ENCODE data around the gene LPP. TPM values are rescaled to one million over a fixed set of nuclear protein-coding genes. Genes with fewer than 3 reads are reported as not detected.
A peak's percentile ranks its signal among the peaks of the same experiment; 100 is the strongest.

The LPP gene
- total RNA-seq, 1 experiment from 2014 or later: 20.4 TPM

DNA sequence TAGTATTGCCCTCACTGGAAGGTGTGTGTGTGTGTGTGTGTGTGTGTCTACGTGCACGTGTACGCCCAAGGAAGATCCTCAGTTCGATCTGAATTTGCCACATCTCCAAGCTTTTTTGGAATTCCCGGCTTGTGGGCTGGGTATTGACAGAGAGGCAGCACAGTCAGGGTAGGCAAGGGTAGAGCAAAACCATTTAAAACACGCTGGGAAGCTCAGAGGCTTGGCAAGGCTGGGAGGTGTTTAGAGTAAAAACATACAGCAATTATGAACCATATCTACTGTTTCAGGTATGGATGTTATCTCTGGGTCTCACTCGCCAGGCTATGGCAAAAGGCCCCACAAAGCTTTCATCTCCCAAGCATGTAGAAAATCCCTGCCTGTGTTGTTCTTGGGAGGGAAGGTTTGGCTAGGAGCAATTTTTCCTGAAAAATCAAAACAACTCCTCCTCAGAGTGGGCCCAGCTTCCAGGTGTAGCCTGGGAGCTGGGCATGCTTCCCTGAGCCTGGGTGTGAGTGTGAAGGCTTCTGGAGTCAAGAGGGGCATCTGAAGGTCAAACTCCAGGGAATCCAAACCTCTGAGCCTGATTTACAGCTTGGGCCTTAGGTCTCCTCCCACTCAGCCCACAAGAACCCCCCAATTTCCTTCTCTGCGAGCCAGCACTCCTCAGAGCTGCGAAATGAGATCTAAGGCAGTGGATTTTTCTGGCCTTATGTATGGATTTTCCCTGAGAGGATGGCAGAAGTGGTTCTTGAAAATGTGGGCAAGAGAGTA, 773.0 kb downstream of the LPP start:
- Histone ChIP-seq H3K4me2 (ENCODE audit: low read length) (no peak overlapping the region), H3F3A (ENCODE audit: low read length, unreplicated experiment) (no peaks in the 10 kb centered on the region), H3K27ac (ENCODE audit: low read length) (no peak overlapping the region), H4K20me1 (ENCODE audit: low read length) (no peaks in the 10 kb centered on the region), H2AFZ (ENCODE audit: low read length) (no peak overlapping the region), H3K9me3 (ENCODE audit: low read length) (no peaks in the 10 kb centered on the region), H3K79me2 (ENCODE audit: low read length) (no peaks in the 10 kb centered on the region), H3K9ac (ENCODE audit: low read length) (no peak overlapping the region), H3K9me2 (replicated peaks; ENCODE audit: low read length) (no peaks in the 10 kb centered on the region), H3K4me3 (ENCODE audit: low read length) (no peak overlapping the region), H3K4me1 (ENCODE audit: insufficient read depth, low read length) (no peaks in the 10 kb centered on the region), H3K36me3 (ENCODE audit: low read depth, low read length) (no peaks in the 10 kb centered on the region), H3K27me3 (ENCODE audit: low read length) (no peaks in the 10 kb centered on the region)
- intact Hi-C loops (cut with micrococcal nuclease): no loop called here
- no TSS peak for BruUV-seq (replicated peaks)
- no peak for ATAC-seq
- DNase-seq: no peak
- TF ChIP-seq, protein P1, sequence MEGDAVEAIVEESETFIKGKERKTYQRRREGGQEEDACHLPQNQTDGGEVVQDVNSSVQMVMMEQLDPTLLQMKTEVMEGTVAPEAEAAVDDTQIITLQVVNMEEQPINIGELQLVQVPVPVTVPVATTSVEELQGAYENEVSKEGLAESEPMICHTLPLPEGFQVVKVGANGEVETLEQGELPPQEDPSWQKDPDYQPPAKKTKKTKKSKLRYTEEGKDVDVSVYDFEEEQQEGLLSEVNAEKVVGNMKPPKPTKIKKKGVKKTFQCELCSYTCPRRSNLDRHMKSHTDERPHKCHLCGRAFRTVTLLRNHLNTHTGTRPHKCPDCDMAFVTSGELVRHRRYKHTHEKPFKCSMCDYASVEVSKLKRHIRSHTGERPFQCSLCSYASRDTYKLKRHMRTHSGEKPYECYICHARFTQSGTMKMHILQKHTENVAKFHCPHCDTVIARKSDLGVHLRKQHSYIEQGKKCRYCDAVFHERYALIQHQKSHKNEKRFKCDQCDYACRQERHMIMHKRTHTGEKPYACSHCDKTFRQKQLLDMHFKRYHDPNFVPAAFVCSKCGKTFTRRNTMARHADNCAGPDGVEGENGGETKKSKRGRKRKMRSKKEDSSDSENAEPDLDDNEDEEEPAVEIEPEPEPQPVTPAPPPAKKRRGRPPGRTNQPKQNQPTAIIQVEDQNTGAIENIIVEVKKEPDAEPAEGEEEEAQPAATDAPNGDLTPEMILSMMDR (conservative IDR thresholded peaks at IDR 0.05; ENCODE audit: low read depth, low read length): no peak
- TF ChIP-seq EZH2 (IDR thresholded peaks at IDR 0.05; ENCODE audit: low read length, unreplicated experiment) (no peak), EZH2phosphoT487 (IDR thresholded peaks at IDR 0.05; ENCODE audit: borderline replicate concordance, low read length) (no peak)
- CTCF ChIA-PET: no interaction called here
- POLR2A ChIA-PET (ENCODE audit: unreplicated experiment): no interaction called here

DNA sequence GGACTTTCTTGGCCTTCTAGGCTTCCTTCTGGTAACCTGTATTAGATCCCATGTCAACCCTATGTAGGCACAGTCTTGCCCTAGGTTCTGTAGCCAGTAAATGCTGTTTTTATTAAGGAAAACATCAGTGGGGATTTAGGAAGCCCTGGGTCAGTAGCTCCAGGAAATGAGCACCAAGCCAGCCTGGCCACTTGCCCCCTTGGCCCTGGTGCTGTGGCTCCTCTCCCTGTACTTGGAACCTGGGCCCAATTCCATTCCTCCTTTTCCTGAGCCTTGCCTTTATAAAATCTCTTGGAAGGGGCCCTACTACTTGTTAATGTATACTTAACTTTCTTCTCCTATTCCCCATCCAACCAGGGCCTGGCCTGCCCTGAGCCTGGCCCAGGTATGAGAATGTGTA, 774.0 kb downstream of the LPP start:
- POLR2A ChIA-PET (ENCODE audit: unreplicated experiment): no interaction called here
- Histone ChIP-seq H3K27ac (ENCODE audit: low read length) (no peak overlapping the region), H3K36me3 (ENCODE audit: low read depth, low read length) (no peaks in the 10 kb centered on the region), H3K9me3 (ENCODE audit: low read length) (no peaks in the 10 kb centered on the region), H3K4me1 (ENCODE audit: insufficient read depth, low read length) (no peaks in the 10 kb centered on the region), H2AFZ (ENCODE audit: low read length) (no peak overlapping the region), H3K4me2 (ENCODE audit: low read length) (no peak overlapping the region), H3K79me2 (ENCODE audit: low read length) (no peaks in the 10 kb centered on the region), H3K9ac (ENCODE audit: low read length) (no peak overlapping the region), H3K9me2 (replicated peaks; ENCODE audit: low read length) (no peaks in the 10 kb centered on the region), H4K20me1 (ENCODE audit: low read length) (no peaks in the 10 kb centered on the region), H3K27me3 (ENCODE audit: low read length) (no peaks in the 10 kb centered on the region), H3F3A (ENCODE audit: low read length, unreplicated experiment) (no peaks in the 10 kb centered on the region), H3K4me3 (ENCODE audit: low read length) (no peak overlapping the region)
- DNase-seq (no peak), ATAC-seq (no peak)
- TF ChIP-seq, protein P1 (conservative IDR thresholded peaks at IDR 0.05; ENCODE audit: low read depth, low read length): no peak
- TF ChIP-seq EZH2 (IDR thresholded peaks at IDR 0.05; ENCODE audit: low read length, unreplicated experiment): no peak
- no peak for TF ChIP-seq EZH2phosphoT487 (IDR thresholded peaks at IDR 0.05; ENCODE audit: borderline replicate concordance, low read length)
- CTCF ChIA-PET: interaction anchor here (0.6 kb wide), 1 partner anchor 96 kb away, joined by 3 read pairs; no protein-coding TSS in a partner anchor
- intact Hi-C loops (cut with micrococcal nuclease): no loop called here
- no TSS peak for BruUV-seq (replicated peaks)

DNA sequence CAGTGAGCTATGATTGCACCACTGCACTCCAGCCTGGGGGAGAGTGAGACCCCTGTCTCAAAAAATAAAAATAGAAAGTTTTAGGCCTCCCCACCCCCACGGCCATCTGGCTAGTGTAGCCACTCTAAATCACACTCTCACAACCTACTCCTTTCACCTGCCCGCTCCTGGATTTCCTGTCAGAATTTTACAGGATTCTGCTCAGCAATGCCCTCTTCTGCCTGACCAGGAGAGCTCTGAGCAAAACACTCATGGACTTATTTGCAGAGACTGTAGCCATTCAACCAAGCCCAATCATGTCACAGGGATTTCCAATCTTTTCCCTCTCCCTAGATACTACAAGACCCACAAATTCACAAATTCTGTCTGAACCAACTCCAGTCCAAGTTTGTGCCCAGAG, 775.2 kb downstream of the LPP start:
- no peaks in the 10 kb centered on the region for H3K36me3 ChIP-seq (ENCODE audit: low read depth, low read length)
- ChIA-PET POLR2A (ENCODE audit: unreplicated experiment) (interaction anchor here (0.6 kb wide), 1 partner anchor 275 kb away, joined by 7 read pairs; no protein-coding TSS in a partner anchor), CTCF (interaction anchor here (0.6 to 0.7 kb wide), 2 partner anchors 34 to 364 kb away, joined by 3 read pairs; no protein-coding TSS in a partner anchor)
- H3K9me3 ChIP-seq (ENCODE audit: low read length): no peaks in the 10 kb centered on the region
- H3K4me1 ChIP-seq (ENCODE audit: insufficient read depth, low read length): no peaks in the 10 kb centered on the region
- peak; percentile 95 for ATAC-seq
- no peaks in the 10 kb centered on the region for H3K27me3 ChIP-seq (ENCODE audit: low read length)
- H3K4me3 ChIP-seq (ENCODE audit: low read length): no peak overlapping the region
- intact Hi-C loops (cut with micrococcal nuclease): no loop called here
- H3K4me2 ChIP-seq (ENCODE audit: low read length): no peak overlapping the region
- H2AFZ ChIP-seq (ENCODE audit: low read length): no peak overlapping the region
- H3K9me2 ChIP-seq (replicated peaks; ENCODE audit: low read length): no peaks in the 10 kb centered on the region
- peak; percentile 56 for DNase-seq
- no peaks in the 10 kb centered on the region for H3K79me2 ChIP-seq (ENCODE audit: low read length)
- no peak overlapping the region for H3K27ac ChIP-seq (ENCODE audit: low read length)
- H3K9ac ChIP-seq (ENCODE audit: low read length): no peak overlapping the region
- TF ChIP-seq EZH2 (IDR thresholded peaks at IDR 0.05; ENCODE audit: low read length, unreplicated experiment): no peak
- TF ChIP-seq, protein P1 (conservative IDR thresholded peaks at IDR 0.05; ENCODE audit: low read depth, low read length): peak; percentile 47
- BruUV-seq (replicated peaks): no TSS peak
- no peaks in the 10 kb centered on the region for H4K20me1 ChIP-seq (ENCODE audit: low read length)
- H3F3A ChIP-seq (ENCODE audit: low read length, unreplicated experiment): no peaks in the 10 kb centered on the region

All from PC-3 (cell line).